GM19239 (cell line): Measurements from ENCODE around the gene PDS5B.
"Not testable (repeated sequence)": the region's sequence is repeated elsewhere in the genome, so short reads cannot be mapped to it uniquely, and the experiment has no call there.

ENCODE experiments used
- DNase-seq: peaks from one replicate; pipeline ENCODE4 v3.0.0; 2011; ENCODE audit warnings: low spot score; ENCODE audit not compliant: insufficient read length
- FAIRE-seq: peaks from 2 replicates; lab custom pipeline; 2011; peaks lifted over from hg19 to GRCh38; lab: Jason Lieb, UNC

Gene PDS5B, protein sequence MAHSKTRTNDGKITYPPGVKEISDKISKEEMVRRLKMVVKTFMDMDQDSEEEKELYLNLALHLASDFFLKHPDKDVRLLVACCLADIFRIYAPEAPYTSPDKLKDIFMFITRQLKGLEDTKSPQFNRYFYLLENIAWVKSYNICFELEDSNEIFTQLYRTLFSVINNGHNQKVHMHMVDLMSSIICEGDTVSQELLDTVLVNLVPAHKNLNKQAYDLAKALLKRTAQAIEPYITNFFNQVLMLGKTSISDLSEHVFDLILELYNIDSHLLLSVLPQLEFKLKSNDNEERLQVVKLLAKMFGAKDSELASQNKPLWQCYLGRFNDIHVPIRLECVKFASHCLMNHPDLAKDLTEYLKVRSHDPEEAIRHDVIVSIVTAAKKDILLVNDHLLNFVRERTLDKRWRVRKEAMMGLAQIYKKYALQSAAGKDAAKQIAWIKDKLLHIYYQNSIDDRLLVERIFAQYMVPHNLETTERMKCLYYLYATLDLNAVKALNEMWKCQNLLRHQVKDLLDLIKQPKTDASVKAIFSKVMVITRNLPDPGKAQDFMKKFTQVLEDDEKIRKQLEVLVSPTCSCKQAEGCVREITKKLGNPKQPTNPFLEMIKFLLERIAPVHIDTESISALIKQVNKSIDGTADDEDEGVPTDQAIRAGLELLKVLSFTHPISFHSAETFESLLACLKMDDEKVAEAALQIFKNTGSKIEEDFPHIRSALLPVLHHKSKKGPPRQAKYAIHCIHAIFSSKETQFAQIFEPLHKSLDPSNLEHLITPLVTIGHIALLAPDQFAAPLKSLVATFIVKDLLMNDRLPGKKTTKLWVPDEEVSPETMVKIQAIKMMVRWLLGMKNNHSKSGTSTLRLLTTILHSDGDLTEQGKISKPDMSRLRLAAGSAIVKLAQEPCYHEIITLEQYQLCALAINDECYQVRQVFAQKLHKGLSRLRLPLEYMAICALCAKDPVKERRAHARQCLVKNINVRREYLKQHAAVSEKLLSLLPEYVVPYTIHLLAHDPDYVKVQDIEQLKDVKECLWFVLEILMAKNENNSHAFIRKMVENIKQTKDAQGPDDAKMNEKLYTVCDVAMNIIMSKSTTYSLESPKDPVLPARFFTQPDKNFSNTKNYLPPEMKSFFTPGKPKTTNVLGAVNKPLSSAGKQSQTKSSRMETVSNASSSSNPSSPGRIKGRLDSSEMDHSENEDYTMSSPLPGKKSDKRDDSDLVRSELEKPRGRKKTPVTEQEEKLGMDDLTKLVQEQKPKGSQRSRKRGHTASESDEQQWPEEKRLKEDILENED (N-terminal part only)

GRCh38 chr13:32586080-32586900, at the start of gene PDS5B:
Gene PDS5B (plus strand): TSS chr13:32586452. CDS start chr13:32648773, 62,321 bp downstream.
- DNase-seq (peak; percentile 90), FAIRE-seq (peak; percentile 92)

GRCh38 chr13:32537580-32538142, 48.6 kb upstream of the PDS5B start:
- peak; percentile 14 for FAIRE-seq

DNA sequence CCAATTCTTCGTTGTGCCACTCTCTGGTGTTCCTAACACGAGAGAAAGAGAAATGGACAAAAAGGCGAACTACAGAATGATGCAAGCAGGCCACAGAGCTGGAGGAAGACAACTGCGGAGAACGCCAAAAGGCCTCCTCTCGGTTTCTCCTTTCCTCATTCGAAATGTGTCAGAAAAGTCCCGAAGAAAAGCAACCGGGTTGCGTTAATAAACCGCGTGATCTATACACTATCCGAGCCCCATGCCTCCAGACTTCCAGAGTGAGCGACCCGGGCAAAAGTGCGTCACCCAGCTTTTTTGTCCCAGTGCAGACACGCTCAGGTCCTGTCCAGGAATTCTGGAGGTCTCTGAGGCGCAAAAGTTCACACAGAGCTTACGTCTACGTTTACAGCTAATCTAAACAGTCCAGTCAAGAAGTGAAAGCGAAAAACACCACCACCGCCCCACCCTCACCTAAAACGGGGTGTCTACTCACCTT, 48.1 kb upstream of the PDS5B start:
- DNase-seq (peak; percentile 15), FAIRE-seq (no peak)

More at GRCh38 chr13:32537580-32538142, 48.6 kb upstream of the PDS5B start:
- no peak for DNase-seq

DNA sequence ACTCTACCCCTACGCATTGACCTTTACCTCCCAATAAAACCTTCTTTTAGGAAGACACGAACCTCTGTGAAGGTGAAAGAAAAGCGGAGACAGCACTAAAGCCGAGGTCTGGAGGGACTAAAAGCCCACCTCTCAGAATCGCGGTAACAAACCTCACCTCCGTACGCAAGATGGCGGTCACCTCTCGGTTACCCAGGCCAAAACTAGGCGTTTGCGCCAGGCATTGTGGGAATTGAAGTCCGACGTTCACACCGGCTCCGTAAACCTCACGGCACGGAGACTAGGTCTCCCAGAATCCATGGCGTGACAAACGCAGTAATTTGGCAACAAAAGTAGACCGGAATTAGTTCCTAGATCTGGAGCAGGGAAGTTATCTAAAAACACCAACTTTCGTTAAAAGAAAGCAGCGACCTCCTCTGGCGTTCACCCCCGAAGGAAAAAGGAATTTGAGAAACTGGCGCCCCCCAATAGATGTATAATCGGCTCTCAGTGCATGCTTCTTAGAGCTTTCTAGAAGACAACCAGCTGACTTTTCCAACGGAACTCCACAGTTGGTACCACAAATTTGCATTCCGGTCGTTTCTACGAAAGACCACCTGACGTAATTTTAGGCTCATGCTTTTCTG, 47.5 kb upstream of the PDS5B start, which contains the start of gene N4BP2L2:
Gene N4BP2L2 (minus strand): TSS at position 175 of the 626 bp plus-strand sequence. CDS start 1,768 bp downstream, outside the sequence.
- FAIRE-seq = peak; percentile 99
- DNase-seq = peak; percentile 70

DNA sequence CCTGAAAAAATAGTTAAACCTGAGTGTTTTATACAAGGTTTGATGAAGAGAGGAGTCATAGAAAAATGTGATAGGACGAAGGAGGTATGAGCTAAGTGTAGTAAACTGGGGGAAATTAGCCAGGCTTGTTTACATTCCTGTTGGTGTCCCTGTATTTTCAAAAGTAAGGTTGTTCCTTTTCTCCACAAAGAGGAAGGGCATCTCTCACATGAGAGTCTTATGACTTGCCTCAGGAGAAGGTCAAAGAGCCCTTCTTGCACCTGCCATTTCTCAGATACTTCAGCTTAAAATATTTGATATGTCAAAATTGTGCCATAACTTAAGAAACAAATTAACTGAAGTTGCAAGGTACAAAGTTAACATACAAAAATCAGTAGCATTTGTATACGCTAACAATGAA, 44.0 kb upstream of the PDS5B start:
- no peak for FAIRE-seq

GRCh38 chr13:32545083-32545482, 41.2 kb upstream of the PDS5B start:
- FAIRE-seq (no peak), DNase-seq (no peak)

More for the DNA sequence above, 44.0 kb upstream of the PDS5B start:
- DNase-seq = no peak

GRCh38 chr13:32548837-32549236, 37.4 kb upstream of the PDS5B start:
- no peak for DNase-seq
- no peak for FAIRE-seq

DNA sequence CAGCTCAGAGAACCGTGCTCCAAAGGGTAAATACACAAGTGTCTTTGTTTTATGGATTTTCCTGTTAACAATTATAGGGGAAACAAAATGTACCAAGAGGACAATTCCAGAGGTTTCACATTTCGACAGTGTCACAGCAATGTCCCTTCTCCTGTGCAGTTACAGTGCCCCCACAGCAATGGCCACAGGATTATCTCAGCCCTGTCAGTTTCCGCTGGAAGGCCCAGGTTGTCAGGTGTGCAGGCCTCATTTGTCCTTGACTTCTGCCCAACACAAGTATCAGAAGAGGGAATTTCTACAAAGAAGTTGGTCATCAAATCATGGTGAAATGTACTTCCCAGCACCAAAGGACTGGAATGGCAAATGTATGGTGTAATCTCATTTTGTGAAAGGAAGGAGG, 36.5 kb upstream of the PDS5B start:
- FAIRE-seq (no peak), DNase-seq (no peak)

GRCh38 chr13:32553720-32554119, 32.5 kb upstream of the PDS5B start:
- FAIRE-seq (peak; percentile 44), DNase-seq (no peak)

DNA sequence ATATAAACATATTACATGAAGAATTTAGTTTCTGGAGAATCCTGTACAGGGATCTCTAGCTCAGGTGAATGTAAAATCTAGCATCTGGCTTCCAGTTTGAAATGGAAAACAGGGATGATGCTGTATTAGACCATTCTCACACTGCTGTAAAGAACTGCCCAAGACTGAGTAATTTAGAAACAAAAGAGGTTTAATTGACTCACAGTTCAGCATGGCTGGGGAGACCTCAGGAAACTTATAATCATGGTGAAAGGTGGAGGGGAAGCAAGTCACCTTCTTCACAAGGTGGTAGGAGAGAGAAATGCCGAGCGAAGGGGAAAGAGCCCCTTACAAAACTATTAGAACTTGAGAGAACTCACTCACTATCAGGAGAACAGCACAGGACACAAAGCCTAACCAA, 30.6 kb upstream of the PDS5B start:
- no peak for FAIRE-seq
- DNase-seq = no peak

GRCh38 chr13:32560842-32561241, 25.4 kb upstream of the PDS5B start:
- FAIRE-seq, DNase-seq: not testable (repeated sequence)

DNA sequence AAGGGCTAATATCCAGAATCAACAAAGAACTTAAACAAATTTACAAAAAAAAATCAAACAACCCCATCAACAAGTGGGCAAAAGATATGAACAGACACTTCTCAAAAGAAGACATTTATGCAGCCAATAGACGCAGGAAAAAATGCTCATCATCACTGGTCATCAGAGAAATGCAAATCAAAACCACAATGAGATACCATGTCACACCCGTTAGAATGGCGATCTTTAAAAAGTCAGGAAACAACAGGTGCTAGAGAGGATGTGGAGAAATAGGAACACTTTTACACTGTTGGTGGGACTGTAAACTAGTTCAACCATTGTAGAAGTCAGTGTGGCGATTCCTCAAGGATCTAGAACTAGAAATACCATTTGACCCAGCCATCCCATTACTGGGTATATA, 10.6 kb upstream of the PDS5B start:
- DNase-seq, FAIRE-seq: not testable (repeated sequence)

- DNase-seq = no peak
- FAIRE-seq = no peak
Observed at GRCh38 chr13:32577032-32577431, 9.2 kb upstream of the PDS5B start.

DNA sequence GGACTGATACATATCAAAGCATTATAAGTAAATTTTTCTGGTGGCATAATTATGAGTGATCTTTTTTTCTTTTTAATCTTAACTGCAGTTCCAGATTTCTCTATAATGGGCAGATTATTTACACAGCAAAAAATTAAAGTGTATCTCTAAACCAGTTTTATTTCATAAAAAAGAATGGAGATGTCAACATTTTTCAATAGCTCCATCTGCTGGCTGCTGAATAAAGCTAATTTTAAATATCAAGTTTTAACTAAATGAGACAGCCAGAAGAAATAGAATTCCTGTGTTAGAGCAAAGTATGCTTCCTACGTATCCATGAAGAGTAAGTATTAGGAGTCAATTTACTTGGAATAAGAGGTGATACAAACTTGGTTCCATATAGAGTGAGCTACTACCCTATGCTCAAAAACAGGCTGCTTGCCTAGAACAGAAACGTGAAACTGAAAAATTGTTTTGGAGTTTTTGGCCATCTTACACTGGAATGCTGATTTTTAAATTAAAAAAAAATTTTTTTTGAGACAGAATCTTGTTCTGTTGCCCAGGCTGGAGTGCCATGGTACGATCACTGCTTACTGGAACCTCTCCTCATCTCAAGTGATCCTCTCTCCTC, 5.0 kb upstream of the PDS5B start:
- DNase-seq = no peak
- no peak for FAIRE-seq

DNA sequence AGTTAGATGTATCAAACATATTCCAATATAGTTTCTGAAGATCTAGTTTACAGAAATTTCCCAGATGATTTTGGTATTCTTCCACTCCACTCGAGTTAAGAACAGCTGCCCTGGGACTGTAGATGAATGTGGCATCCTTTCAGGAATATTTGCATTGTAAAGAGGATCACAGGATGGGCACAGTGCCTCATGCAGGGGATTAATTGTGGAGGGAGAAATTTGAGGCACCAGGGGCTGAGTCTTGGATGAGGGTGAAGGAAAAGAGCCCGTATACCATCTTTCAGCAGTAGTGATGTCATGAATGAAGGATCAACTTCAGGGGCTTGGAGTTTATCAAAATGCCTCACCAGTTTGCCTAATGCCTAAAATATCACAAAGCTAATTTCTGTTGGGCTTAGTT, 4.0 kb upstream of the PDS5B start:
- no peak for DNase-seq

DNA sequence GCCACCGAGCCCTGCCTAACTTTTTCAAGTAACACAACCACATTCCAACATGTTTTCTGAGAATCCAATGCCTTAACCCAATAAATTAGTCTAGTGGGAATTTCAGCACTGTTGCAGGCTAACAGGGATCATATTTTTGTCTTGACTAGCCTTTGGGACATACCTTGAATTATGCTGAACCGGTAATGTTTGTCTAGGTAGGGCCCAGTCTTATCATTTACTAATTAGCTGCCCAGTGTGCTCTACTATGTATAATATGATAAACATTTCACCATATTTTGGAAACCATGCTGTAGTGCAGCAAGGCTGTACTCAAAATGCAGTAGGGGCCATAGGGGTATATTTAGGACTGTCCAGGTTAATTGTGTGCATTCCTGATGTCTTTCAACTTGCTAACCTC, 3.3 kb upstream of the PDS5B start:
- FAIRE-seq = no peak
- no peak for DNase-seq

More for the DNA sequence above, 4.0 kb upstream of the PDS5B start:
- no peak for FAIRE-seq

DNA sequence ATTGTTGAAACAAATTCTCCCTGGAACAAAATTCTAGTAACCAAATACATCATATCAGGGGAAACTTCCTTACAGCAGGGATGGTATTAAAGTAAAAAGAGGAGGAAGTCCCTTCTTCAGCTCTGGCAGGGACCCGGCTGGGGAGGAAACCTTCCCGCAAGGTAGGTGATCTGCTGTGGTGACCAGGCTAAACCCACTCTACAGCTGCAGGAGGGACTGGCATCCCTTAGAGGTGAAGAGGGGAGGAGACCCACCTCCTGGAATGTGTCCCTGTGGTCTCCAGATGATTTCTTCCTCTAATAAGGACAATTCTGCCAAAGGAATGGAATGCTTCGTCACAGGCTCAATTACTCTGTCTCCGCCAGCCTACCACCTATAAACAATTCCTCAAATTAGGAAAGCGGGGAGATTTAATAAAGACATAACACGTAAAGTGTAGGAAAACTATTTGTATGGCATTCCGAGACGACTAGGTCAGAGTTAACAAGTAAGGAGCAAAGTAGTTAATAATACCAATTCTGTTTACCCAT, 637 bp upstream of the PDS5B start:
- no peak for DNase-seq
- no peak for FAIRE-seq
